COR-L47 (cell line): ENCODE results near the gene SPCS3.
A peak's percentile ranks its signal among the peaks of the same experiment; 100 is the strongest.

Experiments
- DNase-seq: peaks from one replicate; lab custom pipeline; 2025; lab: John Stamatoyannopoulos, UW

Gene SPCS3

DNA sequence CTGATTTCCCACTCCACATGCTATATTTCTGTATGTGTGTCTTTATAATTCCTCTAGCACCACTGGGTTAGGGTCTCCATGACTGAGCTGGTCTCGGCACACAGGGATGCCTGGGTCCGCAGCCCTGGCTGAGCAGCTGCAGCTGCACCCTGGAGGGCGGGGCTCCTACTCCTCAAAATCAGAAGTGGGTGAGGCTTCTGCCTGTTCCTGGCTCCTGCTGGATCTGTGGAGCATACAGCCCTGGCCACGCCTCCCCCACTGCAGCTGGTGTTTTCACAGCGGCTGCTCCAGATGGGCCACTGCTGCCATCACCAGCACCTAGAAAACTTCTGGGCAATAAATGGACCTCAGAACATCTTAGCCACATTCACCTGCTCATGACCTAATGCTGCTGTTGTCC is 30.9 kb downstream of the SPCS3 start:
- no peak for DNase-seq

DNA sequence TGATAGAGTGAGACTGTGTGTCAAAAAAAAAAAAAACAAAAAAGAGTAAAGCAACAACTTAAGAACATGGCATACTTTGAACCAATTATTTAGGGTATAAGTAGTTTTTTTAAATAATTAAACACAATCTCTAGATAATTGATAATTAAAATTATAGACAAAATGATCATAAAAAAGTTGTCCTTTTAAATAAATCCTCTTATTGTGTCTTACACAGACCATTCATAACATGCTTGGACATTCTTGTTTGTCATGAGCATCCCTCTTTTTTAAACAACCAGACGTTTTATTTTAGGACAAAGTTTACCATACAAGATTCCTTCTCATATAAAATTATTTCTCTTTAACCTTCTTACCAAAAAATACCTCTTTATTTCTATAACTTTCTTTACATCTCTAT is 35.1 kb downstream of the SPCS3 start:
- no peak for DNase-seq

DNA sequence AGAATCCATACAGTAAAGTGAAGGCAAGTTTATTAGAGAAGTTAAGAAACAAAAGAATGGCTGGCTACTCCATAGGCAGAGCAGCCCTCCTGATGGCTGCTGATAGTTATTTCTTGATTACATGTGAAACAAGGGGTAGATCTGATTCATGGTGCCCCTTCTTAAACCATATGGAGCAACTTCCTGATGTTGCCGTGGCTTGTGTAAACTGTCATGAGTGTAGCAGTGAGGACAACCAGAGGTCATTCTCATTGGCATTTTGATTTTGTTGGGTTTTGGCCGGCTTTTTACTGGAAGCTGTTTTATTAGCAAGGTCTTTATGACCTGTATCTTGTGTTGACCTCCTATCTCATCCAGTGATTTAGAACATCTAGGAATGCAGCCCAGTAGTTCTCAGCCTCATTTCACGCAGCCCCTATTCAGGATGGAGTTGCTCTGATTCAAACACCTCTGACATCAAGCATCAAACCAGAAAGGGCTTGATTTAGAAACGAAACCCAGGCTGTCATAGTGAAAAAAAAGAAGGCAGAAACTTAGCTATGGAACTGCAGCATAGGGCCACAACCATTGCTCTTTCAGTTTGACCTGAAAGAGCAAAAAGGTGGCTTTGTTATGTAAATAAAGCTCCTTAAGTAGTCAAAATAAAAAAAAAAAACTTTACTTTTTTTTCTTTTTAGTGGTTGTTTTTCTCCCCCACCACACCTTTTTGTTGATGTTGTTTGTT is 37.8 kb downstream of the SPCS3 start:
- no peak for DNase-seq

DNA sequence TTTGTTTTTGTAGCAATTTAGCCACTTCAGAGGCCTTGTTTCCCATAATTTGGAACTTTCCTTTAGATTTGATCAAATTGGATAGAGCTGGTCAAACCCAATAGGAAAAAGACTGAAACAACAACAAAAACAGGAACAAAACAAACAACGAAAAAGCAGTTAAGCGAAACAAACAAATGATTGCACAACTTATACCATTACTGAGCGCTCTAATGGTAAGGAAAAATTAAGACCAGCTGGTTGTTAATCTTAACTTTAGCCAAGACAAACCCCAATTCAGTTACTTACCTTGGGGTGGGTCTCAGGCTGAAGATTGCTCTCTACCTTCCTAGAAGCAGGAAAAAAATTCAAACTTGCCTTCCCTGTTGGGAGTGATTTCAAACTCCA is 38.3 kb downstream of the SPCS3 start:
- DNase-seq, result no peak

DNA sequence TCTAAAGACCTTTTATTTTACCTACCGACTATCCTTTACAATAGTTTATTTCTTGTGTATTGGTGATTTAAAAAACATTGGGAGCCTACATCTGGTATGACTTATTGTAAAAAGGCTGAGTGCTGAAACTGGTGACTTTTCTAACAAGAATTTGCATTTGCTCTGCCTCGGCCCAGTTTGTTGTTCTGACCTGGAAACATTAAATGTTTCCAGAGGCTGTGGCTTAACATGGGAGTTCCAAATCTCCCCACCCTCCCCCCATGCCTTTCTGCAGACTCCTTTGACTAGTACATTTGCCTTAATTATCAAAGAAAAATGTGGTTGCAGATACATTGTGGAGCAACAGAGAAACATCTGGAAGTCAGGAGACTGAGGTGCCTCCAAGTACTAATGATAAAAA is 39.8 kb downstream of the SPCS3 start:
- DNase-seq, result no peak

DNA sequence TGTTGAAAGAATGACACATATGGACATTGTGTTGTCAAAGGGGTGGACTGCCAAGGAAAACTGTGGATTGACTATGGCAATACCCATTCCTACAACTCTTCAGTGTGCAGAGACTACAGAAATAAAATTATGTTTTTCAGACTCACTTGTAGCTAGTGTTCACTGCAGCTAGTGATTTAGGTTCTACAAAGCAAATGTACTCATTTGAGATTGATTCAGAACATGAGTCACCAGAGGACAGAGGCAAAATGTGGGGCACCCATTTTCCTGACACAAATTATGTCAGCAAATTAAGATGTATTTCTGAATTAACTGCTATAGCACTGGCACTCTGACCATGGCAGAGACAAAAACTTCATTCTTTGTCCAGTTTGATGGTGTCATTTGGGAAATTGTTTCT is 40.7 kb downstream of the SPCS3 start:
- DNase-seq, result no peak

DNA sequence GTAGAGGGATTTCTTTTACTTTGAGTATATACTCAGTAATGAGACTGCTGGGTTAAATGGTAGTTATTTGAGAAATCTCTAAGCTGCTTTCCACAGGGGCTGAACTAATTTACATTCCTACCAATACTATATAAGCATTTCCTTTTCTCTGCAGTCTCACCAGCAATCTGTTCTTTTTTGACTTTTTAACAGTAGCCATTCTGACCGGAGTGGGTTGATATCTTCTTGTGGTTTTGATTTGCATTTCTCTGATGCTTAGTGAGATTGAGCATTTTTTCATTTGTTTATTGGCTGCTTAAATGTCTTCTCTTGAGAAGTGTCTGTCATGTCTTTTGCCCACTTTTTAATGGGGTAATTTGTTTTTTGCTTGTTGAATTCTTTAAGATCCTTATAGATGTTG is 43.3 kb downstream of the SPCS3 start:
- DNase-seq, result no peak

DNA sequence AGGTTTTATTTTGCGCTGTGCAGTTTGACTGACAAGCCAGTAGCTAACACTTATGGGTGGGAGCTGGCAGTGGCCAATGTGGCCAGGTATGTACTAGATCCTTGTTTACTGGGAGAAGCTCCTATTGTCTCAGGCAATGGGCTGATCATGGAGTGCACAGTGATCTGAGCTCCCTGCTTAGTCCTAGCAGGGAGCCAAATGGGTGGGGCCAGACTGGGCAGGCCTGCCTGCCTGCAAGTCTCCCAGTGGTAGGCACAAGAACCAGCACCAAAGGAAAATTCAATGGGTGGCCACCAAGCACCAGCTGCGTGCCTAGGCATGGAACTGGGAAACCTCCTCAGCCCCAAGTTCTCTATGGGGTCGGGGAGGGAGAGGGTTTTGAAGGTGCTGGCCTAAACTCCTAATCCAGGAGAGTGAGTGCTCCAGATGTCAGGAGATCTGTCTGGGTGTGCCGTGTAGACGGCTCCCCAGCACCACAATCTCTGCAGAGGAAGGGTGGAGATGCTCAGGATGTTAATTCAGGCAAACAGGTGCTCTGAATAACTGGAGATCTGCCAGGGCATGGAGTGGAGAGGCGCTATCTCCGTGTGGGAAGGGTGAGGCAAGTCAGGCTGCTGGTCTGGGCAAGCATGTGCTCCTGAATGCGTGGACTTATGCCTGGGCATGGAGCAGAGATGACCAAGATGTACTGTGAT is 48.2 kb downstream of the SPCS3 start:
- DNase-seq, result no peak

DNA sequence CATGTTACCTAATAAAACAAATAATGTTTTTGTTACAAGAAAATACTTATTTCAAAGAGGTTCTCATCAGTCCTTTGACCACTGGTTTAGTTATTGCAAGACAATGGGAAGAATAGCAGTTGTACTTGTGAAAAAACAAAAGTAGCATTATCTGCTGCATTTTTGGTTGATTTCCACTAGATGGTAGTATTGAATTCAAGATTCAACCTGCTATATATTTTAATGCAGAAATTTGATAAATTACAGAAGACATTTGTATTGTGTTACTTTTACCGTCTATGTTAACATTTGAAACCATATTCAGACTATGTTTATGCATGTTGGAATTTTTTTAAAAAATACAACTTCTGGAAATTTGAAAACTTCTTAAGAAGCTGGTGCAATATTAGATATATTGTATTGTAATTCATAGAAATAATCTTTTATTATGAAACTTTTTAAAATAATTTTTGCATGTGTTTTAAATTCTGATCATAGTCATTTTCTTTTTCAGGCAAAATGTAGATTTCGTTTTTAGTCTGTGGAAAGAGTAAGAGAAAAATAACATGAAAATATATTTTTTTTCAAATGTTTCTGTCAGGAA is 56.4 kb downstream of the SPCS3 start:
- no peak for DNase-seq

DNA sequence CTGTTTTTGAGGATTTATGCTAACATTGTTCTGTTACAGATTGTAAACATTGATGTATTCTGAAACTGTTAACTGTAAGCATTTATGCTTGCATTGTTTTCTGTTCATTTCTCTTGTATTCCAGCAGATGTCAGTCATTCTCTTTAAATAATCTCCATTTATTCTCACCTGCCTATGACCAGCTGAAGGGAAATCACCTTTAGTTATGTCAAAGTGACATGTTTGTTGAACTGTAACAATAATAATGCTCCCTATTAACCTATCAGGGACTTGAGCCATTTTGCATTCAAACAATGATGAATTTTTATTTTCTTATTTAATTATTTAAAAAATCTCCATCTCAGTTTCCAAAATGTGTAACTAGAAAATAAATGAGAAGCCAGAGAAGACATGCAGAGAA is 58.0 kb downstream of the SPCS3 start:
- DNase-seq, result peak; percentile 29

DNA sequence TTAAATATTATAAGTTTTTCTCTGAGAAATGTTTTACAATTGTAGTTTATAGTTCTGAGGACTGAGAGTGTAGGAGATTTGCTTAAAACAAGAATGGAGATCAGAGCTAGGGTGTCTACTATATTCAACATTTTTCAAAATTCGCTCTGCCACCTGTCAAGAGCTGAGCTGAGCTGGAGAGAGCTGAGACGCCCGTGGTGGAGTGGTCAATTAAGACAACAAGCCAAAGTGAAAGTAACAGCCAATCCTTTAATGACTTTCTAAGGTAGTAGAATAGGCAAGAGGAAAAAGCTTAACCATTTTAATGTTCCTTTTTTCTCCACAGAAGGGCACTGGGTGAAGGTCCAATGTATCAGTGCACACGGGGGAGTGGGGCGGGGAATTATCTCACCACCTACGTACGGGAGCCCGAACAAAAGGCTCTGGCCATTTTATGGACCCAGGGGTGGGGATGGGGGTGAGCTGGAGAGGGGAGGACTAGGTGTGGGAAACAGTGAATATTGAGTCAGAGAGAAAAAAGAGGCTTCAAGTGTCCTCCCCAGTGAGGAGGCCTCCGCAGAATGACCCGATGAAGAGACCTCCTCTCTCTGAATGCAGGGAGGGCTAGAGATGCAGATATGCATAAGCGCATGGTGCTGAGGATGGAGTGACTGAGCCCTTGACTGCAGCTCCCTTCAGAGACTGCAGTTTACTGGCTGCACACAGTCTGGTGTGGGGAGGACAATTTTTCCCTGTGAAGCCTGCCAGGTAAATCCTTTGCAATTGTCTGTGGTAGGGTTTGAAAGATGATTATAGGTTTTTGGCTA is 60.8 kb downstream of the SPCS3 start:
- DNase-seq, result peak; percentile 76
